ACC112 (cell line): ENCODE measurements around the gene PABPC5.

ENCODE experiments used
- H2AFZ ChIP-seq: fragments of 200-600 bp; sonication (generic); one replicate; pipeline ENCODE4 v1.6.0; 2017; ENCODE audit warnings: antibody characterized with exemption, low read length; ENCODE audit not compliant: unreplicated experiment
- H3K27ac ChIP-seq: fragments of 200-600 bp; sonication (generic); 2 replicates; pipeline ENCODE4 v1.5.1; 2014; ENCODE audit warnings: low read depth, mild to moderate bottlenecking, antibody characterized with exemption, low read length, moderate library complexity
- H3K27me3 ChIP-seq: fragments of 200-600 bp; sonication (generic); 2 replicates; pipeline ENCODE4 v1.6.1; 2014; ENCODE audit warnings: mild to moderate bottlenecking, antibody characterized with exemption, low read length, moderate library complexity, mixed read lengths; ENCODE audit not compliant: insufficient read depth
- H3K36me3 ChIP-seq: fragments of 200-600 bp; sonication (generic); 2 replicates; pipeline ENCODE4 v1.6.1; 2016; ENCODE audit warnings: mild to moderate bottlenecking, antibody characterized with exemption, low read length, moderate library complexity, mixed read lengths; ENCODE audit not compliant: insufficient read depth
- H3K4me1 ChIP-seq: fragments of 200-600 bp; sonication (generic); one replicate; pipeline ENCODE4 v1.6.1; 2016; ENCODE audit warnings: low read length, mixed read lengths; ENCODE audit not compliant: insufficient read depth, unreplicated experiment, control insufficient read depth
- H3K4me3 ChIP-seq: fragments of 200-600 bp; sonication (generic); 2 replicates; pipeline ENCODE4 v1.5.1; 2014; ENCODE audit warnings: mild to moderate bottlenecking, low read depth, low read length
- H3K79me2 ChIP-seq: fragments of 200-600 bp; sonication (generic); one replicate; pipeline ENCODE4 v1.6.0; 2016; ENCODE audit warnings: low read length; ENCODE audit not compliant: control insufficient read depth, unreplicated experiment, insufficient read depth

The PABPC5 gene

DNA sequence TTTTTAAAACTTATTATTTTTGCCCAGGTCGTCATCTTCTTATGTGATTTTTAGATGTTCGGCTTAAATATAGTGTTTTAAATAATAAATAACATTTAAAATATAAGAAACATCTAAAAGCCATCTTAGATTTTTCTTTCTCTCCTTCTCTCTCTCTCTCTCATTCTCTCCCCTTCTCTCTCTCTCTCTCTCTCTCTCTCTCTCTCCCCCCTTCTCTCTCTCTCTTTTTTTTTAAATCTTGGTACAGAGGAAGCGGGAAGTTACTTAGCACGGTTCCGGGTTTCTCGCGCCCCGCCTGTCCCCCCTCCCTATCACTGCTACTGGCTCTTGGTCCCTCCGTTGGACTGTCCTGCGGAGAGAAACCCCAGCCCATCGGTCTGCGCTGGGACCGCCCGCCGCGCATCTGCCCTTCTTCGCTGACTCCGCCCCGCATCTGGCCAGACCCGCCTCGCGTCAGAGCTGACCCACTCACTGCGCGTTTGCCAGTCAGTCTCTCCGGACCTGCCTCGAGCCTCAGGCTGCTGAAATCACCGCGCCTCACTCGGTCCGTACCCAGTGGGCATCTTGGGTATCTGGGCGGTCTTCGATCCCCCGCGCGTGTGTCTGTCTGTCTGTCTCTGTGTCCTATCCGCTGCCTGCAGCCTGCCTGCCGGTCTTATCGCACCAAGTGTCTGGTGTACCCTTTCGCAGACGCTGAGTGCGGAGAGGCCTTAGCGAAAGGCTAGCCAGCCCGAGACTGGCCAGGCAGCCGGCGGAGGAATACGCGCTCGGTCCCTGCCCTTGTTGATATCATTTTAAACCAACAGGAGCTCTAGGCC is at the start of gene PABPC5:
PABPC5 (plus strand) TSS at position 489 of the 818 bp plus-strand sequence. CDS start 739 bp downstream, outside the sequence.
- Histone ChIP-seq H3K27ac (peak within 1 kb of the TSS; percentile 5; the same call in 1 of the 2 replicates), H3K4me3 (peak within 1 kb of the TSS; percentile 72), H3K36me3 (no peaks in the 10 kb centered on the region), H3K79me2 (no peaks in the 10 kb centered on the region), H3K27me3 (no peaks in the 10 kb centered on the region), H2AFZ (no peak within 1 kb of the TSS), H3K4me1 (no peaks in the 10 kb centered on the region)

DNA sequence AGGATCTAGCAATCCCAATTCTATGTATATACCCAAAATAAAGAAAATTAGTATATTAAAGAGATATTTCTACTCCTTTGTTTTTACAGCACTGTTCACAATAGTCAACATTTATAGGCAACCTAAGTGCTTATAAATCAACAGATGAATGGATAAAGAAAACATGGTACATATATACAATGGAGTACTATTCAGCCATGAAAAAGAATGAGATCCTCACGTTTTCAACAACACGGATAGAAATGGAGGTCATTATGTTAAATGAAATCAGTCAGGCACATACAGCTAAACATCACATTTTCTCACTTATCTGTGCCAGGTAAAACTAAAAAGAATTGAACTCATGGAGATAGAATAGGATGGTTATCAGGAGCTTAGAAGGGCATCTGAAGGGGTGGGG is 45.6 kb upstream of the PABPC5 start:
- no peaks in the 10 kb centered on the region for H3K79me2 ChIP-seq
- no peaks in the 10 kb centered on the region for H3K36me3 ChIP-seq
- no peak overlapping the region for H2AFZ ChIP-seq
- H3K27me3 ChIP-seq: no peaks in the 10 kb centered on the region
- H3K27ac ChIP-seq: no peak overlapping the region
- no peaks in the 10 kb centered on the region for H3K4me1 ChIP-seq
- H3K4me3 ChIP-seq: no peak overlapping the region

DNA sequence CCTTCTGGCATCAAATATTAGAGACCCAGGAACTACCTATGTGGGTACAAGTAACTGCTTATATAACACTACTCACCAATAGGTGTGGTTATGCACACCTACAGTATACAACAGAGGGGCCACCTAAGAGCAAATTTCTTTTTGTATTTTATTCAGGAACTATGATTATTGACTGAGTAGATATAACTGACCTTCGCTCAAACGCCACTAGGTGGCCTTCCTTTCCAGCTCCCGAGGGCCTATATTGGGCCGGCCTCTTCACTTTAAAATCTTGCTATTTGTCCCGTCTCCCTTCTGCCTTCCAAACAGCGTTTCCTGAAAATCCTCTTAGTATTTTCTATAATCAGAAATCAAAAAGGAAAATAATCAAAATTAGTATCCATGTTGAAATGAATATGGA is 19.9 kb upstream of the PABPC5 start:
- Histone ChIP-seq H3K27me3 (no peaks in the 10 kb centered on the region), H3K4me1 (no peaks in the 10 kb centered on the region), H3K36me3 (no peaks in the 10 kb centered on the region), H2AFZ (no peak overlapping the region), H3K4me3 (no peak overlapping the region), H3K27ac (no peak overlapping the region), H3K79me2 (no peaks in the 10 kb centered on the region)

DNA sequence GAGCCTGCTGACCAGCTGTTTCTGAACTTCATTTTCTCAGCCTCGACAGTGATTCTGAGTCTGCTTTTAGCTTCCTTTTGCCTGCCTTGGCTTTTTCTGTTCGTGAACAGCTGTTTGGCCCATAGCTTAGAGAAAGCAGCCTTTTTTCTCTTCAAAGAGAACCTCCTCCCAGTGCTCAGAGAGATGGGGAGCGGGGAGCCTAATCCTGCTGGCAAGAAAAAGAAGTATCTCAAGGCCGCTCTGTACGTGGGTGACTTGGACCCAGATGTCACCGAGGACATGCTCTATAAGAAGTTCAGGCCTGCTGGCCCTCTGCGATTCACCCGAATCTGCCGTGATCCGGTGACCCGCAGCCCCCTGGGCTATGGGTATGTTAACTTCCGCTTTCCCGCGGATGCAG is 756 bp downstream of the PABPC5 start:
- H3K27me3 ChIP-seq: no peaks in the 10 kb centered on the region
- no peaks in the 10 kb centered on the region for H3K36me3 ChIP-seq
- H2AFZ ChIP-seq: no peak overlapping the region
- no peaks in the 10 kb centered on the region for H3K79me2 ChIP-seq
- peak overlapping the region; percentile 5; the same call in 1 of the 2 replicates for H3K27ac ChIP-seq
- H3K4me3 ChIP-seq: peak overlapping the region; percentile 72
- H3K4me1 ChIP-seq: no peaks in the 10 kb centered on the region
